Heart right ventricle (tissue), 16 donors: ENCODE results near the gene ACTR2. TPM values are rescaled to one million over a fixed set of nuclear protein-coding genes. Genes with fewer than 3 reads are reported as not detected.
"Not testable (repeated sequence)": the region's sequence is repeated elsewhere in the genome, so short reads cannot be mapped to it uniquely, and the experiment has no call there.

Experiments used
- ATAC-seq, 8 donors: fragments of 200-7000 bp; cut with Tn5 transposase; one replicate each; pipeline ENCODE4 v1.9.1; 2020; ENCODE audit warnings: mild to moderate bottlenecking in 8 of 8, moderate library complexity in 8 of 8, moderate number of reproducible peaks in 1 of 8
- DNase-seq, 2 donors: peaks; one replicate each; pipeline ENCODE4 v3.0.0-alpha.2; 2020
- H3K27ac ChIP-seq, 10 donors: fragments of 200-600 bp; sonication (generic) in 2 of 10; one replicate each; pipeline versions ENCODE4 v1.5.0 to v1.8.0; 2020 to 2022; ENCODE audit warnings: mild to moderate bottlenecking in 3 of 10
- H3K27me3 ChIP-seq, 7 donors: fragments of 200-600 bp; one replicate each; pipeline ENCODE4 v1.8.0; 2021 to 2022; ENCODE audit warnings: mild to moderate bottlenecking in 2 of 7
- H3K36me3 ChIP-seq, 9 donors: fragments of 200-600 bp; sonication (generic) in 1 of 9; one replicate each; pipeline versions ENCODE4 v1.5.0 to v1.8.0; 2020 to 2022; ENCODE audit warnings: mild to moderate bottlenecking in 2 of 9
- H3K4me1 ChIP-seq, 9 donors: fragments of 200-600 bp; sonication (generic) in 1 of 9; one replicate each; pipeline versions ENCODE4 v1.5.0 to v1.8.0; 2020 to 2022; ENCODE audit warnings: mild to moderate bottlenecking in 4 of 9
- H3K4me3 ChIP-seq, 10 donors: fragments of 200-600 bp; sonication (generic) in 2 of 10; one replicate each; pipeline versions ENCODE4 v1.5.0 to v1.8.0; 2020 to 2022; ENCODE audit warnings: mild to moderate bottlenecking in 7 of 10, moderate library complexity in 2 of 10
- H3K9me3 ChIP-seq, 11 donors: fragments of 200-600 bp in 10 of 11; sonication (generic) in 2 of 11; one replicate each; pipeline versions ENCODE4 v1.5.0 to v1.8.0; 2013 to 2022; ENCODE audit warnings: mild to moderate bottlenecking in 2 of 11, control low read depth in 1 of 11, moderate library complexity in 1 of 11
- CTCF ChIP-seq, 9 donors: fragments of 200-600 bp; sonication (generic) in 2 of 9; IDR thresholded peaks; one replicate each; pipeline versions ENCODE4 v1.5.0 to v1.8.0; 2021 to 2022; ENCODE audit warnings: antibody characterized with exemption in 9 of 9, mild to moderate bottlenecking in 5 of 9, moderate library complexity in 1 of 9
- WGBS, 2 donors: extraction: QIAGEN DNeasy Blood & Tissue Kit; methylation state at CpG; one replicate each; pipeline ENCODE4 v1.1.7; 2013; ENCODE audit warnings: inconsistent platforms in 1 of 2; 5-methylcytosine and 5-hydroxymethylcytosine counted together
- intact Hi-C, 10 donors: fragments of 100-400 bp; cut with DNase I; formaldehyde crosslinking; loops; one replicate each; pipeline versions ENCODE4 v1.11.1 to v1.14.2; 2022
- polyA plus RNA-seq, 2 donors: library from polyadenylated mRNA; stranded (reverse); fragments of 200-250 nt; gene quantifications; one replicate each; pipeline ENCODE4 v1.2.3, GENCODE V29; 2013
- total RNA-seq, 10 donors: library from RNA; stranded (reverse); fragmentation: NEBNext Ultra II Directional in 3 of 10; extraction: Animal tissue kit (Norgen Biotek cat#: 25700) in 3 of 10; gene quantifications; one replicate each; pipeline versions ENCODE4 v1.2.1 to v1.2.4, GENCODE V29; 2021 to 2023
- donor health status: Arrhythmogenic right ventricular cardiomyopathy.
- donor health status: ischemic (EF 13 %, LVEDD 7.1; RV severe dilation, severe dysfunction).
- donor health status: healthy with polysubstance abuse.
- donor health status: DM: no; HTN: yes; CAD: no.
- donor health status: DM: no; HTN: no; CAD: no.
- donor health status: ischemic (EF 25% LVEDD 6.9; RV normal size, moderate dysfunction).
- donor health status: ischemic (EF 25% LVEDD 5.7; RV mildly dilated, moderate dysfunction).
- donor health status: healthy.
- donor health status: DM: yes; HTN: yes; CAD: no.
- donor health status: Ischemic cardiomyopathy.
- donor health status: ischemic (EF 35%, LVEDD 5.7; RV mildly dilated, moderate dysfunction).
- donor health status: nonischemic (EF 11% LVEDD 7.7; RV severe dilation, severe dysfunction).
- donor health status: DM: yes; HTN: yes; CAD: no.
- donor health status: PGD.
- donor health status: ischemic (EF 29% LVEDD 5.4; RV normal size, mild dysfunction).
- donor health status: nonischemic (EF 23%, LVEDD 6.1; RV moderate dilation, normal function).

Gene ACTR2
- total and polyA plus RNA-seq, 12 donors: 34.1 to 164 (median 105) TPM

- ATAC-seq (peak in 7 of 8 donors; percentile 38 to 88 (median 73)), DNase-seq (peak in 1 of 2 donors; percentile 50)
- peaks cover 0 to 39% (median 12%) of the 10 kb centered on the region in 9 donors for H3K4me1 ChIP-seq
- no peaks in the 10 kb centered on the region for H3K27me3 ChIP-seq
- no peaks in the 10 kb centered on the region for H3K9me3 ChIP-seq
- H3K36me3 ChIP-seq: peaks cover 0 to 69% (median 21%) of the 10 kb centered on the region in 9 donors
- 54 to 61% methylated on average over 6 of the region's 6 CpGs for WGBS, 2 donors
- no peak overlapping the region for H3K4me3 ChIP-seq
- intact Hi-C loops: loop anchor here in 1 of 10 donors (10.0 kb wide), 1 partner anchor 119 kb away; the partner anchor contains the start of gene SPRED2
- no peak for TF ChIP-seq CTCF (IDR thresholded peaks at IDR 0.05)
- peak overlapping the region in 8 of 10 donors; percentile 4 to 51 (median 22) for H3K27ac ChIP-seq
These were observed 88.4 kb downstream of the ACTR2 start for GRCh38 chr2:65316072-65316471.

GRCh38 chr2:65317351-65317750 lies 89.7 kb downstream of the ACTR2 start:
- intact Hi-C loops: loop anchor here in 1 of 10 donors (10.0 kb wide), 1 partner anchor 117 kb away; the partner anchor contains the start of gene SPRED2
- Histone ChIP-seq H3K36me3 (peaks cover 0 to 61% (median 21%) of the 10 kb centered on the region in 9 donors), H3K27ac (peak overlapping the region in 1 of 10 donors; percentile 28), H3K4me1 (peaks cover 0 to 27% (median 8%) of the 10 kb centered on the region in 9 donors)
- H3K9me3 ChIP-seq, H3K4me3 ChIP-seq, H3K27me3 ChIP-seq, ATAC-seq, DNase-seq: not testable (repeated sequence)
- 91 to 98% methylated on average over 7 of the region's 7 CpGs for WGBS, 2 donors

GRCh38 chr2:65317841-65318240 lies 90.2 kb downstream of the ACTR2 start:
- no peaks in the 10 kb centered on the region for H3K27me3 ChIP-seq
- no peak overlapping the region for H3K4me3 ChIP-seq
- DNase-seq (no peak), ATAC-seq (no peak)
- intact Hi-C loops: loop anchor here in 1 of 10 donors (10.0 kb wide), 1 partner anchor 117 kb away; the partner anchor contains the start of gene SPRED2
- H3K27ac ChIP-seq: no peak overlapping the region
- WGBS, 2 donors: 97 to 99% methylated on average over 7 of the region's 7 CpGs
- peaks cover 0 to 22% (median 5%) of the 10 kb centered on the region in 9 donors for H3K4me1 ChIP-seq
- no peak for TF ChIP-seq CTCF (IDR thresholded peaks at IDR 0.05)
- H3K9me3 ChIP-seq: no peaks in the 10 kb centered on the region
- peaks cover 0 to 56% (median 21%) of the 10 kb centered on the region in 9 donors for H3K36me3 ChIP-seq

GRCh38 chr2:65319072-65319673 lies 91.5 kb downstream of the ACTR2 start:
- no peak for TF ChIP-seq CTCF (IDR thresholded peaks at IDR 0.05)
- intact Hi-C loops: loop anchor here in 1 of 10 donors (10.0 kb wide), 1 partner anchor 116 kb away; the partner anchor contains the start of gene SPRED2
- DNase-seq (no peak), ATAC-seq (no peak)
- WGBS, 2 donors: 77 to 95% methylated on average over 5 of the region's 5 CpGs
- Histone ChIP-seq H3K36me3 (peaks cover 0 to 49% (median 9%) of the 10 kb centered on the region in 9 donors), H3K4me3 (no peak overlapping the region), H3K27ac (peak overlapping the region in 2 of 10 donors; percentile 28 to 47), H3K9me3 (no peaks in the 10 kb centered on the region), H3K4me1 (peaks cover 0 to 18% (median 0%) of the 10 kb centered on the region in 9 donors), H3K27me3 (no peaks in the 10 kb centered on the region)

GRCh38 chr2:65319674-65320041 lies 92.0 kb downstream of the ACTR2 start:
- ATAC-seq: no peak
- 100% methylated on average over 1 of the region's 1 CpG for WGBS, 2 donors
- Histone ChIP-seq H3K36me3 (peaks cover 0 to 48% (median 4%) of the 10 kb centered on the region in 9 donors), H3K27me3 (no peaks in the 10 kb centered on the region), H3K4me1 (peaks cover 0 to 18% (median 0%) of the 10 kb centered on the region in 9 donors), H3K4me3 (no peak overlapping the region), H3K27ac (peak overlapping the region in 2 of 10 donors; percentile 28 to 47), H3K9me3 (no peaks in the 10 kb centered on the region)
- DNase-seq: no peak
- no peak for TF ChIP-seq CTCF (IDR thresholded peaks at IDR 0.05)
- intact Hi-C loops: loop anchor here in 1 of 10 donors (10.0 kb wide), 1 partner anchor 115 kb away; the partner anchor contains the start of gene SPRED2
